ES-I3 (cell line): Measurements from ENCODE around the gene RANGAP1.
A peak's percentile ranks its signal among the peaks of the same experiment; 100 is the strongest.

ENCODE experiments used
- H3K36me3 ChIP-seq: 2 replicates; pipeline ENCODE4 v1.6.1; 2013; ENCODE audit warnings: mild to moderate bottlenecking, low read length, control low read depth, moderate library complexity; ENCODE audit not compliant: insufficient read depth
- H3K4me1 ChIP-seq: 2 replicates; pipeline ENCODE4 v1.6.1; 2013; ENCODE audit warnings: mild to moderate bottlenecking, control low read depth, low read length; ENCODE audit not compliant: insufficient read depth
- H3K9ac ChIP-seq: 2 replicates; pipeline ENCODE4 v1.6.1; 2013; ENCODE audit warnings: low read depth, mild to moderate bottlenecking, low read length, moderate library complexity
- H3K9me3 ChIP-seq: 2 replicates; pipeline ENCODE4 v1.6.1; 2013; ENCODE audit warnings: mild to moderate bottlenecking, low read length, moderate library complexity; ENCODE audit not compliant: control insufficient read depth, insufficient read depth

The RANGAP1 gene, protein sequence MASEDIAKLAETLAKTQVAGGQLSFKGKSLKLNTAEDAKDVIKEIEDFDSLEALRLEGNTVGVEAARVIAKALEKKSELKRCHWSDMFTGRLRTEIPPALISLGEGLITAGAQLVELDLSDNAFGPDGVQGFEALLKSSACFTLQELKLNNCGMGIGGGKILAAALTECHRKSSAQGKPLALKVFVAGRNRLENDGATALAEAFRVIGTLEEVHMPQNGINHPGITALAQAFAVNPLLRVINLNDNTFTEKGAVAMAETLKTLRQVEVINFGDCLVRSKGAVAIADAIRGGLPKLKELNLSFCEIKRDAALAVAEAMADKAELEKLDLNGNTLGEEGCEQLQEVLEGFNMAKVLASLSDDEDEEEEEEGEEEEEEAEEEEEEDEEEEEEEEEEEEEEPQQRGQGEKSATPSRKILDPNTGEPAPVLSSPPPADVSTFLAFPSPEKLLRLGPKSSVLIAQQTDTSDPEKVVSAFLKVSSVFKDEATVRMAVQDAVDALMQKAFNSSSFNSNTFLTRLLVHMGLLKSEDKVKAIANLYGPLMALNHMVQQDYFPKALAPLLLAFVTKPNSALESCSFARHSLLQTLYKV

DNA sequence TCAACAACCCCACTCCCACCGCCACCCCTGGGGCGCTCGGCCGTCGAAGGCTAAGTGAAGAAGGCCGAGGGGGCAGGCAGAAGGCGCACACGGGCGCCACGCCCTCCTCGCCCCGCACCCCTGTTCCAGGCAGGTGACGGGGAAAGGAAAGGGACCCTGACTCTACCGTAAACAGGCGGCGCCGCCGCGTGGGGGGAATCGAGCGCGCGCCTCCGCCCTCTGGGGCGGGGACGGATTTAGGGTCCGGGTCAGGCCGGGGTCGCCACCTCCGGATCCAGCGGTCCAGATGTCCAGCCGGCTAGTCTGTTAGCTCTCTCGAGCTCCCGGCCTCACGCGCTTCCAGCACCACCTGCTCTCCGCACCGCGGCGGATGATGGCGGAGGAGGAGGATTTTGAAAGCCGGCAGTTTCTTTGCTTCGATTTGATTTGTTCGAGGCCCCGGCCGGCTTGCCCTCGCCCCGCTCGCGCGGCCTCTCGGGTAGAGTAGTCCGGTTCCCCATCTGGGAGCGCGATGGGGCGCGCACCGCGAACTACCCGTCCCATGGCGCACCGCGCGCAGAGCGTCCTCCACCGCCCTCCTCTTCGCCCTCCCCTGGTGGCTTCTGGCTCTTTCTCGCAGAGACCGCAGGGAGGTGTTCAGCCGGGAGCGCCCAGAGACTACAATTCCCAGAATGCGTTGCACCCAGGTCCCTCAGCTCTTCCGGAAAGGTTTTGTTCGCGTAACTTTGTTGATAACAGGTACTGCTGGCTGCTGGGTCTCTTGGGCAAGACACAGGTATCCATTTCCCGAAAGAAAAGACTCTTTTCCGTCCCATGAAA, at the start of gene RANGAP1:
RANGAP1 (minus strand) TSS at position 368 of the 819 bp plus-strand sequence. CDS start 5,143 bp downstream, outside the sequence.
- Histone ChIP-seq H3K36me3 (peaks cover 23% of the 10 kb centered on the region), H3K9me3 (no peaks in the 10 kb centered on the region), H3K9ac (peak within 1 kb of the TSS; percentile 81), H3K4me1 (peaks cover 25% of the 10 kb centered on the region)

DNA sequence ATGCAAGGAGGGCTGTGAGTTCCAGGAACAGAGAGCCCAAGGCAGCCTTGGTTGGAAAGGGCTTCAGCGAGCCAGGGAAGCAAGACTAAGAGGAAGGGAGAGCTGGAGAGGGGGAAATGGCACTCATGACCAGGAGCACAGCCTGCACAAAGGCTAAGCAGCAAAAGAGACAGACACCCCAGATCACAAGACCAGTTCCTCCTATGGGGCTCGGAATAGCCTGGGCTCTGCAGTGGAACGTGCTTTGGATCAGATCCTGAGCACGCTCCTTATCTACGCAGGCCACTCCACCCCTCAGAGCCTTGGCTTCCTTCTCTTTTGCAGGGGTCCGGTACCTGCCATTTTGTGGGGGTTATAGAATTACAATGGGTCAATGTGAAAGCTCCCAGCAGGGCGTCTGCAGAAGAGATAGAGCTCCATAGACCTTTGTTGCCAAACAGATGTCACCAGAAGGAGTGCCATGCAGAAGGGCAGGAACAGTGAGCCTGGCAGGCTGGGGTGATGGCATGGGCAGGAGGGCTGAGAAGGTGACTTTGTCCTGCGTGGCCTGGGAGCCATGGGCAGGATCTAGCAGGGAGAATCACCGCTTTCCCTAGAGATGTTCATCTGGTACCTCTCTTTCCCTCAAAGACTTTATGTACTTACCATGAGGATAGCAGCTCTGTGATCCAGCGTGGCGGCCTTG, 49.1 kb upstream of the RANGAP1 start:
- Histone ChIP-seq H3K9ac (no peak overlapping the region), H3K4me1 (no peaks in the 10 kb centered on the region), H3K9me3 (no peaks in the 10 kb centered on the region), H3K36me3 (peaks cover 28% of the 10 kb centered on the region)

DNA sequence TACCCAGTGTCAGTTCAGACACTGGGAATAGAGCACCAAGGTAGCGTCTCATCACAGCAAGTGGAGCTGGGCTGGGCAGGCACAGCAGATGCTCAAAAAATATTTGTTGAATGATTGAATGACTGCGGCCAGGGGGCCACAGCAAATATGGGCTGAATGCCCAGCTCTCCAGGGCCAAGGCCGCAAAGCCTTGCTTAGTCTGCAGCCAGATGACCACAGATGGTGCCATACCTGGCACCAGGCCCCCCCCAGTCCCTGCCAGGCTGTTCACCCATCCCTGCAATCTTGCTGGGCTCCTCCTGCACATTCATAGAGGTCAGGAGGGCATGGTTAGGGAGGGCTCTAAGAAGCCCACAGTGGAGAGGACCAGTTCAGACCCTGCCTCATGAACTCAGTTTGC, 48.2 kb upstream of the RANGAP1 start:
- Histone ChIP-seq H3K36me3 (peaks cover 26% of the 10 kb centered on the region), H3K9ac (no peak overlapping the region), H3K4me1 (no peaks in the 10 kb centered on the region), H3K9me3 (no peaks in the 10 kb centered on the region)

DNA sequence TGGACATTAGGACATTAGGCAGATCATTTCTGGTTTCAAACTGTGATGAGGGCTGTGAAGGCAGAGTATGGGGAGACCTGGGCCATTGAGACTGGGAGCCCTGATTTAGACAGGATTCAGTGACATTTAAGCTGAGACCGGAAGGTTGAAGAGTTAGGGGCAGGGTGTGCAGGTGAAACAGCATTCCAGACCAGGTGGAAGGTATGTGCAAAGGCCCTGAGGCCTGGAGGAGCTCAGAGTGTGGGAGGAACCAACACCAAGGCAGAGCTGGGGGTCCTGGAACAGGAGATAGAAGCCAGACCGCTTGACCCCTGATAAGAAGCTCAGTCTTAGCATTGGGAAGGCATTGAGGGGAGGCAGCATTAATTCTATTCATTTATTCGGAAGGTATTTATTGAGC, 47.8 kb upstream of the RANGAP1 start:
- Histone ChIP-seq H3K9ac (no peak overlapping the region), H3K36me3 (peaks cover 26% of the 10 kb centered on the region), H3K4me1 (no peaks in the 10 kb centered on the region), H3K9me3 (no peaks in the 10 kb centered on the region)

DNA sequence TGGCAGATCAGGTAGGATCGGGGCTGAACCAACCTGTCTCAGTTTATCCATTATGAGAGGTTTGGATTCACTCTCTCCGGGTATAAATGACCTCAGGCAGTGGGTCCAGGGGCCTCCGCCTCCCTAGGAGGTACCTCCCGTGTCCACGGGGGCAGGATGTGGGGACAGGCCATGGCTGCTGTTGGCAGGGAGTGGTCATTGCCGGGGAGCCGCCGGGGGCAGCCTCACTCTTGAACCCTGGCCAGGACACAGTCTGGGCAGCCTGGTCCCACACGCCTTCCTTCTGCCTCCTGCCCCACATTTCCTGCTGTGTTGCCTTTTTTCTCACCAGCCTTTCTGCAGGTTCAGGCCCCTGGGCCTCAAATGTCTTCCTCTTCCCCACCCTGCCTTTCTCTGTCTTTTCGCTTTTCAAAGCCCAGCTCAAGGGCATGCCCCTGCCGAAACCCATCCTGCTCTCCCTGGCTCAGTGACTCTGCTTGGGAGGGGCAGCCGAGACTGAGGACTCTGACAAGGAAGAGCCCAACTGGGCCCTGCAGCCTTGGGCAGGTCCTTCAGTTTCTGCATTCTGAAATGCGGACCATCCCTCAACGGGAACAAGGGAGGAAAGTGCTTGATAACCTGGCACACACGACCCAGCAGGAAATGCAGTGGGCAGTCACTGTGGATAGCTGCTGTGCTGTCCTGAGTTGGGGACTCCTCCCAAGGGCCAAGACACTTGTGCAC, 46.4 kb upstream of the RANGAP1 start:
- no peak overlapping the region for H3K9ac ChIP-seq
- no peaks in the 10 kb centered on the region for H3K9me3 ChIP-seq
- H3K36me3 ChIP-seq: peaks cover 26% of the 10 kb centered on the region
- no peaks in the 10 kb centered on the region for H3K4me1 ChIP-seq

DNA sequence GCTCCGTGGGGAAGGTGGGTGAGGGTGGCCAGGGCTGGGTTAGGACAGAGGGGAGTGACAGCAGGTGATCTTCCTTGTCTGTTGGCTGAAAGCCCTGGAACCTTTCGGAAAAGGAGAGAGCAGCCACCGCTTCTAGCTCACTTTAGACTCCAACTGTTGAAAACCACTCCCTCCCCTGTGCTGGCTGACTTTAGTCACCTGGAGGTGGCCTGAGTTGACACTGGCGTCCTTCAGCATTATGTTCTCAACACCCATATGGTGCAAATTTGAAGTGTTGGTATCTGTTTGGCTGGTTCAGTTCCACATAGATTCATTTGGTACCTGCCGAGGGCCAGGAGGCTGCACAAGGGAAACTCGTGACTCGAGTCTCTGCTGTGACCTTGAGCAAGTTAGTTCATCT, 44.2 kb upstream of the RANGAP1 start:
- no peaks in the 10 kb centered on the region for H3K4me1 ChIP-seq
- no peaks in the 10 kb centered on the region for H3K9me3 ChIP-seq
- H3K36me3 ChIP-seq: peaks cover 26% of the 10 kb centered on the region
- H3K9ac ChIP-seq: no peak overlapping the region

DNA sequence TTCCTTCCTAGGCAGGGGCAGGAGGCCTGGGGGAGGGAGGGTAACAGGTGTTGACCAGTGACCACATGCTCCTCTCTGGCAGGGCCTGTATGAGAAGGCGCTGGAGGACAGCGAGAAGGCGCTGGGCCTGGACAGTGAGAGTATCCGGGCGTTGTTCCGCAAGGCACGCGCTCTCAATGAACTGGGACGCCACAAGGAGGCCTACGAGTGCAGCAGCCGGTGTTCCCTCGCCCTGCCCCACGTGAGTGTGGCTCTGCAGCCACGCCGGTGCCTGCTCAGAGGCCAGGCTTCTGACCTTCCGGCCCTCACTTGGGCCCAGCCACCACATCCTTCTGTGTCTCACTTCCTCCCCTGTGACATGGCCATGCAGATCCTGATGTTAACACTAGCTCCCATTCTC, 41.1 kb upstream of the RANGAP1 start:
- no peak overlapping the region for H3K9ac ChIP-seq
- no peaks in the 10 kb centered on the region for H3K9me3 ChIP-seq
- H3K36me3 ChIP-seq: peaks cover 19% of the 10 kb centered on the region
- H3K4me1 ChIP-seq: no peaks in the 10 kb centered on the region

DNA sequence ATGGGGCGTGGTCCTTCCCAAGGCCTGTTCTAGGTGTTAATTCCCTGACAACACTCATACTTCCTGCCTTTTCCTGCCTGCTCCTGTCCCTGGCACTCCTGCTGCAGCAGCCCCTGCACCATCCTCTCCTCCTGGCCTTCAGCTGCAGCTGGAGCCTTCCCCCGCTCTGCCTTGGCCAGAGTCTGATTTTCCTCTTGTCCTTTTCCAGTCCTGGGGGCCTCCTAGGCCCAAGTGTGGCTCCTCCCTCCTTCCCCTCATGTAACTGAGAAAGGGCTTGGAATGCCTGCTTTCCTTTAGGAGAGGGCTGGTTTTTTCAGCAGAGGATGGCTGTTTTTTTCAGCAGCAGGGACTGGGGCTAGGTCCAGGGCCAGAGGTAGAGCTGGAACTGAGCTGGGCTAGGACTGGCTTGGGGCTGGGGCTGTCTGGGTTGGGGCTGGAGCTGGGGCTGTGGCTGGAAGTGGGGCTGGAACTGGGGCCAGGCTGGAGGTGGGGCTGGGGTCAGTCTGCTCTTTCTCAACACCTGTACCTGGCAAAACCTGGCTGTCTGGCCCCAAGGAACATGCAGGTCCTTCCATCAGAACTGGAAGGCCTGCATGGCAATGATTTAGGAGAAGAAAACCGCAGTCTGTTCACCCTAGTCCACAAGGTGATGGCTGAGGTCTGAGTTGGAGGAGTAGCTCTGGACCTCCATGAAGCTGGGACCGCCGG, 39.0 kb upstream of the RANGAP1 start:
- no peaks in the 10 kb centered on the region for H3K9me3 ChIP-seq
- no peaks in the 10 kb centered on the region for H3K4me1 ChIP-seq
- H3K36me3 ChIP-seq: peaks cover 9% of the 10 kb centered on the region
- no peak overlapping the region for H3K9ac ChIP-seq

DNA sequence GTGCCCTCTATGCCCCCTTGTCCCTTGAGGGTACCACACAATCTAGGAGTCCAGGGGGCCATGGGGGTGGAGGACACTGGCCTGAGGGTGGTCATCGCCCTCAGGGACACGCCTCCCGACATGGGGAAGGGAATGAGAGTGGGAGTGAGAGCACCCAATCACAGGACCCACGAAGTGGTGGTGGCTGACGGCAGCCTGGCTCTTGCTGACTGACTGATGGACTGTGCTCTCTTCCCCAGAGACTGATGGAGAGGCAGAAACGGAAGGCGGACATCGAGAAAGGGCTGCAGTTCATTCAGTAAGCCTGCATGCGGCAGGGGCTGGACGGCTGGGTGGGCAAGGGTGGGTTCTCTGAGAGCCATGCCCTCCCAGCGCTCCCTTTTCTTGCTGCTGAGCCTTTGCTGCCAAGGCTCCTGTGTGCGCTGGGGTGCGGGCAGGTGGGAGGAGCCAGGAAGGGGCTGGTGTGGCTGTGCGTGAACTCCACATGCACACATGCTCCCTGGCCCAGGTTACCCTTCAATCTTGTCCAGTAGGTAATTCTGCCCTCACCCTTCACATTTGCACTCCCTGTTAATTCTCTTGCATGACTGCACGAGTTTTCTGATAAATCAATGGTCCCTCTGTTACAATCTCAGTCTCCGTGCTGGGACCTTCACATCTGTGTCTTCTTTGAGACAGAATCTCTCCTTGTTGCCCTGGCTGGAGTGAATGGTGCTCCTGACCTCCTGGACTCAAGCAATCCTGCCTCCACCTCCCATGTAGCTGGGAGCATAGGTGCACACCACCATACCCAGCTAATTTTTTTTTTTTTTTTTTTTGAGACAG, 34.6 kb upstream of the RANGAP1 start:
- H3K9ac ChIP-seq: no peak overlapping the region
- no peaks in the 10 kb centered on the region for H3K4me1 ChIP-seq
- no peaks in the 10 kb centered on the region for H3K9me3 ChIP-seq
- 0 out of 2 replicates have a peak, but pooled peaks cover 7% of the 10 kb centered on the region for H3K36me3 ChIP-seq

DNA sequence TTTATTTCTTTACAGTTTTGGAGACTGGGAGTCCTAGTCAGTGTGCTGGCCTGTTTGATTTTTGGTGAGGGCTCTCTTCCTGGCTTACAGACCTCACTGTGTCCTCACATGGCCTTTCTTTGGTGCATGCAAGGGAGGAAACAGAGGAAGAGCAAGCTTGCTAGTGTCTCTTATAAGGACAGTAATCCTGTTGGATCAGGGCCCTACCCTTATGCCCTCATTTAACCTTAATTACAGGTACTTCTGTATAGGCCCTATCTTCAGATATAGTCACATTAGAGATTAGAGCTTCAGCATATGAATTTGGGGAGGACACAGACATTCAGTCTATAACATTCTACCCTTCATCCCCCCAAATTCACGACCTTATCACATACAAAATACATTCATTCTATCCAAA, 29.6 kb upstream of the RANGAP1 start:
- H3K4me1 ChIP-seq: peaks cover 8% of the 10 kb centered on the region; the same call in 1 of the 2 replicates

DNA sequence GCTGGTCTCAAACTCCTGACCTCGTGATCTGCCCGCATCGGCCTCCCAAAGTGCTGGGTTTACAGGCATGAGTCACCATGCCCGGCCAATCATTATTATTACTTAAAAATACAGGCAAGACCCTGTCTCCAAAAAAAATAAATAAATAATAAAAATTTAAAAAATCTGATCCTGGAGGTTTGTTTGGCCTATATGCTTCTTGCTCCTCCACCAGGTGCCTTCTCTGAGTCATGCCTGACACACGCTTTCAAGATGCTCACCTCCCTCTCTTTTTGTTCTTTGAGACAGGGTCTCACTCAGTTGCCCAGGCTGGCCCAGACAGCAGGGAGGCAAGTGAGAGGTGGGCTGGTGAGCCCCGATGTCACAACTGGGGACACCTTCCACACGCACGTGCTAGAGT, 28.8 kb upstream of the RANGAP1 start:
- Histone ChIP-seq H3K9ac (no peak overlapping the region), H3K36me3 (no peaks in the 10 kb centered on the region), H3K9me3 (no peaks in the 10 kb centered on the region), H3K4me1 (peaks cover 8% of the 10 kb centered on the region; the same call in 1 of the 2 replicates)

More for the DNA sequence above, 29.6 kb upstream of the RANGAP1 start:
- Histone ChIP-seq H3K9me3 (no peaks in the 10 kb centered on the region), H3K36me3 (no peaks in the 10 kb centered on the region), H3K9ac (no peak overlapping the region)

DNA sequence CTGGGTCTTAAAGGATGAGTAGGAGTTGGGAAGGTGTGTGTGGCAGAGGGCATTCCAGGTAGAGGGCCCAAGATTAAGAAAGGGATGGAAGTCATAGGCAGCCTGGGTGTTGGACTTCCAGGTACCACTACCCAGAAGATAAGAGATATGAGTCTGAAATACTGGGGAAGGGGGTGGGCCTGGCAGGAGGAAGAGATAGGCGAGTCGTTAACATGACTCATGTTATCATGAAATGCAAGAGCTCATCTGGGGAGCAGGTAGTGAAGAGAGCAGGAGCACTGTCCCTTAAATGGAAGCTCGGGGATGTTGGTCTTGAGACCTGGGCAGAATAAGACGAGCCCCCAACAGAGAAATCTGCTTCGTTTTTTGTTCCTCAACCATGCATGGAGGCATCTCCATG, 25.5 kb upstream of the RANGAP1 start:
- H3K9me3 ChIP-seq: no peaks in the 10 kb centered on the region
- peaks cover 16% of the 10 kb centered on the region for H3K4me1 ChIP-seq
- no peak overlapping the region for H3K9ac ChIP-seq
- H3K36me3 ChIP-seq: peaks cover 5% of the 10 kb centered on the region; the same call in 1 of the 2 replicates
